OCI-LY7 (cell line): Measurements from ENCODE around the gene HSF2BP. TPM values are rescaled to one million over a fixed set of nuclear protein-coding genes. Genes with fewer than 3 reads are reported as not detected.

Experiments used
- BruUV-seq: library from RNA; stranded (reverse); fragments of 400-500 nt; replicated peaks from 2 replicates; lab custom pipeline; 2021; lab: Mats Ljungman, UMichigan
- CTCF ChIA-PET: fragments of 300-600 bp; sonication (Branson Sonifier 250); formaldehyde crosslinking; loops from one replicate; lab custom pipeline; 2022; ENCODE audit warnings: antibody characterized with exemption; ENCODE audit not compliant: unreplicated experiment; lab: Charles Lee
- POLR2A ChIA-PET: fragments of 300-600 bp; sonication (Branson Sonifier 250); formaldehyde crosslinking; loops from one replicate; lab custom pipeline; 2022; ENCODE audit warnings: antibody characterized with exemption; lab: Charles Lee
- DNase-seq: peaks from one replicate; pipeline ENCODE4 v3.0.0-alpha.2; 2015; ENCODE audit warnings: low spot score
- H2AFZ ChIP-seq: fragments of 200-600 bp; sonication (generic), shearing (Covaris generic); 2 replicates; pipeline ENCODE4 v1.6.1; 2014; ENCODE audit warnings: mild to moderate bottlenecking, antibody characterized with exemption, low read length, moderate library complexity
- H3K27ac ChIP-seq: fragments of 200-600 bp; sonication (generic); 2 replicates; pipeline ENCODE4 v1.5.1; 2014; ENCODE audit warnings: mixed run types, low read depth, mild to moderate bottlenecking, moderate library complexity, low read length, inconsistent platforms; ENCODE audit not compliant: poor library complexity, severe bottlenecking
- H3K36me3 ChIP-seq: fragments of 200-600 bp; sonication (generic); 2 replicates; pipeline ENCODE4 v1.6.1; 2014; ENCODE audit warnings: mild to moderate bottlenecking, antibody characterized with exemption, low read length, moderate library complexity, mixed read lengths; ENCODE audit not compliant: insufficient read depth
- H3K4me1 ChIP-seq: fragments of 200-600 bp; sonication (generic); 2 replicates; pipeline ENCODE4 v1.5.1; 2014; ENCODE audit warnings: mild to moderate bottlenecking, low read length; ENCODE audit not compliant: insufficient read depth, poor library complexity, severe bottlenecking
- H3K4me2 ChIP-seq: fragments of 200-600 bp; sonication (generic); 2 replicates; pipeline ENCODE4 v1.6.1; 2014; ENCODE audit warnings: mild to moderate bottlenecking, low read length
- H3K4me3 ChIP-seq: fragments of 200-600 bp; sonication (generic); 2 replicates; pipeline ENCODE4 v1.5.1; 2014; ENCODE audit warnings: mild to moderate bottlenecking, low read depth, low read length; ENCODE audit not compliant: poor library complexity, severe bottlenecking
- H3K79me2 ChIP-seq: fragments of 200-600 bp; sonication (generic); 2 replicates; pipeline ENCODE4 v1.6.1; 2016; ENCODE audit warnings: low read depth, mild to moderate bottlenecking, low read length, moderate library complexity, mixed read lengths; ENCODE audit not compliant: insufficient read depth
- H3K9me2 ChIP-seq: fragments of 200-600 bp; sonication (generic); 2 replicates; pipeline ENCODE4 v1.6.1; 2016; ENCODE audit warnings: mild to moderate bottlenecking, low read length, mixed read lengths; ENCODE audit not compliant: insufficient read depth
- H3K9me3 ChIP-seq: fragments of 200-600 bp; sonication (generic); 2 replicates; pipeline ENCODE4 v1.6.1; 2014; ENCODE audit warnings: mild to moderate bottlenecking, mixed run types, low read length, mixed read lengths
- H4K20me1 ChIP-seq: fragments of 200-600 bp; sonication (generic); 2 replicates; pipeline ENCODE4 v1.6.1; 2014; ENCODE audit warnings: mild to moderate bottlenecking, antibody characterized with exemption, low read length, moderate library complexity, mixed read lengths; ENCODE audit not compliant: insufficient read depth
- CTCF ChIP-seq: fragments of 200-600 bp; sonication (generic); conservative IDR thresholded peaks from 2 replicates; pipeline ENCODE4 v1.5.1; 2014; ENCODE audit warnings: mild to moderate bottlenecking, antibody characterized with exemption, low read length, moderate library complexity, mixed read lengths
- EZH2phosphoT487 ChIP-seq: fragments of 200-600 bp; sonication (generic); IDR thresholded peaks from 2 replicates; pipeline ENCODE4 v1.6.1; 2018; ENCODE audit warnings: low read depth, borderline replicate concordance, mild to moderate bottlenecking, mixed run types, antibody characterized with exemption, low read length, moderate library complexity, mixed read lengths
- intact Hi-C: fragments of 100-400 bp; cut with micrococcal nuclease; formaldehyde crosslinking; loops from one replicate; pipeline ENCODE4 v1.10.0; 2022; ENCODE audit not compliant: unreplicated experiment
- total RNA-seq, 2 experiments: library from RNA; depleted of rRNA in 1 of 2; stranded (reverse); fragments of >200 nt in 1 of 2; shearing (Covaris generic) in 1 of 2; gene quantifications; 2 replicates each; pipeline ENCODE4 v1.2.3, GENCODE V29; 2014 to 2022

HSF2BP gene
- total RNA-seq, 2 experiments from 2014 or later = 3.5 to 5.1 TPM

- CTCF ChIA-PET = no interaction called here
Measured at GRCh38 chr21:43665879-43666278, 6.6 kb upstream of the HSF2BP start.

GRCh38 chr21:43664358-43664757 is 5.1 kb upstream of the HSF2BP start:
- Histone ChIP-seq H3K9me3 (no peaks in the 10 kb centered on the region), H3K4me1 (peaks cover 18% of the 10 kb centered on the region), H2AFZ (no peak overlapping the region), H3K79me2 (peaks cover 98% of the 10 kb centered on the region), H3K27ac (no peak overlapping the region), H3K4me3 (no peak overlapping the region), H3K9me2 (no peaks in the 10 kb centered on the region), H4K20me1 (peaks cover 41% of the 10 kb centered on the region), H3K4me2 (no peak overlapping the region), H3K36me3 (peaks cover 76% of the 10 kb centered on the region)
- DNase-seq = no peak
- no peak for TF ChIP-seq EZH2phosphoT487
- TF ChIP-seq CTCF = no peak
- ChIA-PET CTCF (no interaction called here), POLR2A (interaction anchor here (0.6 kb wide), 1 partner anchor 14 kb away, joined by 3 read pairs; no protein-coding TSS in a partner anchor)
- intact Hi-C loops = loop anchor here (5.0 to 10.0 kb wide), 2 partner anchors 53 to 110 kb away; partner anchors contain the start of genes CSTB and PDXK
- TSS peak; percentile 14 for BruUV-seq

More at GRCh38 chr21:43665879-43666278, 6.6 kb upstream of the HSF2BP start:
- Histone ChIP-seq H3K9me3 (no peaks in the 10 kb centered on the region), H3K79me2 (peaks cover 98% of the 10 kb centered on the region), H3K27ac (no peak overlapping the region), H3K4me2 (no peak overlapping the region), H4K20me1 (peaks cover 39% of the 10 kb centered on the region), H3K4me3 (no peak overlapping the region), H3K36me3 (peaks cover 89% of the 10 kb centered on the region), H3K4me1 (peaks cover 16% of the 10 kb centered on the region), H2AFZ (no peak overlapping the region), H3K9me2 (no peaks in the 10 kb centered on the region)
- no peak for DNase-seq
- TF ChIP-seq EZH2phosphoT487 (no peak), CTCF (no peak)
- BruUV-seq = no TSS peak
- POLR2A ChIA-PET = no interaction called here
- intact Hi-C loops = loop anchor here (10.0 kb wide), 1 partner anchor 109 kb away; the partner anchor contains the start of gene CSTB

GRCh38 chr21:43663033-43663432 is 3.7 kb upstream of the HSF2BP start:
- H3K4me1 ChIP-seq = peaks cover 24% of the 10 kb centered on the region
- H2AFZ ChIP-seq = no peak overlapping the region
- intact Hi-C loops = loop anchor here (5.0 to 10.0 kb wide), 2 partner anchors 54 to 112 kb away; partner anchors contain the start of genes CSTB and PDXK
- DNase-seq = no peak
- no peaks in the 10 kb centered on the region for H3K9me3 ChIP-seq
- H4K20me1 ChIP-seq = peaks cover 35% of the 10 kb centered on the region
- CTCF ChIA-PET = no interaction called here
- no peak overlapping the region for H3K4me3 ChIP-seq
- no peak overlapping the region for H3K27ac ChIP-seq
- no TSS peak for BruUV-seq
- no peak for TF ChIP-seq EZH2phosphoT487
- POLR2A ChIA-PET = interaction anchor here (1.2 kb wide), 1 partner anchor 771 kb away, joined by 3 read pairs; no protein-coding TSS in a partner anchor
- H3K9me2 ChIP-seq = no peaks in the 10 kb centered on the region
- H3K79me2 ChIP-seq = peaks cover 85% of the 10 kb centered on the region
- H3K36me3 ChIP-seq = peaks cover 66% of the 10 kb centered on the region
- H3K4me2 ChIP-seq = no peak overlapping the region
